ENCODE measurements around the gene PKD2. TPM values are rescaled to one million over a fixed set of nuclear protein-coding genes. Genes with fewer than 3 reads are reported as not detected.

The PKD2 gene
- total and polyA plus RNA-seq, 7 donors: 1.4 to 123 (median 67.6) TPM

- TF ChIP-seq EP300 (IDR thresholded peaks at IDR 0.05) (no peak), CTCF (IDR thresholded peaks at IDR 0.05) (no peak), POLR2AphosphoS5 (IDR thresholded peaks at IDR 0.05) (no peak), POLR2A (IDR thresholded peaks at IDR 0.05) (no peak)
- 92 to 96% methylated on average over 3 of the region's 3 CpGs for WGBS, 2 donors
- DNase-seq: no peak
- H3K4me3 ChIP-seq: no peak overlapping the region
- peaks cover 4 to 97% (median 25%) of the 10 kb centered on the region in 4 donors for H3K36me3 ChIP-seq
- H3K9me3 ChIP-seq: no peaks in the 10 kb centered on the region
- H3K27ac ChIP-seq: no peak overlapping the region
- no peaks in the 10 kb centered on the region for H3K4me1 ChIP-seq
- H3K27me3 ChIP-seq: no peaks in the 10 kb centered on the region
- intact Hi-C loops (cut with DNase I): no loop called here
These were observed 50.9 kb downstream of the PKD2 start for GRCh38 chr4:88058295-88058694.

GRCh38 chr4:88059766-88060165 is 52.3 kb downstream of the PKD2 start:
- 46 to 63% methylated on average over 2 of the region's 2 CpGs for WGBS, 2 donors
- Histone ChIP-seq H3K4me1 (no peaks in the 10 kb centered on the region), H3K36me3 (peaks cover 4 to 98% (median 27%) of the 10 kb centered on the region in 4 donors), H3K9me3 (no peaks in the 10 kb centered on the region), H3K27ac (no peak overlapping the region), H3K27me3 (no peaks in the 10 kb centered on the region), H3K4me3 (no peak overlapping the region)
- no peak for DNase-seq
- TF ChIP-seq POLR2A (IDR thresholded peaks at IDR 0.05) (no peak), CTCF (IDR thresholded peaks at IDR 0.05) (no peak), POLR2AphosphoS5 (IDR thresholded peaks at IDR 0.05) (no peak), EP300 (IDR thresholded peaks at IDR 0.05) (no peak)
- intact Hi-C loops (cut with DNase I): no loop called here

- WGBS, 2 donors: 90 to 93% methylated on average over 2 of the region's 2 CpGs
- Histone ChIP-seq H3K36me3 (peaks cover 4 to 98% (median 31%) of the 10 kb centered on the region in 4 donors), H3K4me3 (no peak overlapping the region), H3K4me1 (no peaks in the 10 kb centered on the region), H3K27me3 (no peaks in the 10 kb centered on the region), H3K9me3 (no peaks in the 10 kb centered on the region), H3K27ac (no peak overlapping the region)
- intact Hi-C loops (cut with DNase I): no loop called here
- no peak for TF ChIP-seq POLR2A (IDR thresholded peaks at IDR 0.05)
- TF ChIP-seq EP300 (IDR thresholded peaks at IDR 0.05): no peak
- TF ChIP-seq POLR2AphosphoS5 (IDR thresholded peaks at IDR 0.05): no peak
- TF ChIP-seq CTCF (IDR thresholded peaks at IDR 0.05): no peak
- no peak for DNase-seq
These were observed 53.0 kb downstream of the PKD2 start for GRCh38 chr4:88060431-88060830.

- TF ChIP-seq EP300 (IDR thresholded peaks at IDR 0.05) (no peak), CTCF (IDR thresholded peaks at IDR 0.05) (no peak), POLR2AphosphoS5 (IDR thresholded peaks at IDR 0.05) (no peak), POLR2A (IDR thresholded peaks at IDR 0.05) (no peak)
- H3K9me3 ChIP-seq: no peaks in the 10 kb centered on the region
- H3K36me3 ChIP-seq: peaks cover 13 to 98% (median 37%) of the 10 kb centered on the region in 4 donors
- H3K4me1 ChIP-seq: no peaks in the 10 kb centered on the region
- H3K4me3 ChIP-seq: no peak overlapping the region
- intact Hi-C loops (cut with DNase I): no loop called here
- DNase-seq: no peak
- no peak overlapping the region for H3K27ac ChIP-seq
- WGBS, 2 donors: 71 to 73% methylated on average over 1 of the region's 1 CpG
- no peaks in the 10 kb centered on the region for H3K27me3 ChIP-seq
These were observed 54.9 kb downstream of the PKD2 start for GRCh38 chr4:88062311-88062710.

GRCh38 chr4:88062843-88063242 is 55.4 kb downstream of the PKD2 start:
- Histone ChIP-seq H3K27me3 (no peaks in the 10 kb centered on the region), H3K4me1 (no peaks in the 10 kb centered on the region), H3K27ac (no peak overlapping the region), H3K4me3 (no peak overlapping the region), H3K9me3 (no peaks in the 10 kb centered on the region), H3K36me3 (peaks cover 19 to 98% (median 39%) of the 10 kb centered on the region in 4 donors)
- WGBS, 2 donors: 78 to 92% methylated on average over 1 of the region's 1 CpG
- no peak for DNase-seq
- TF ChIP-seq EP300 (IDR thresholded peaks at IDR 0.05) (no peak), POLR2AphosphoS5 (IDR thresholded peaks at IDR 0.05) (no peak), POLR2A (IDR thresholded peaks at IDR 0.05) (no peak), CTCF (IDR thresholded peaks at IDR 0.05) (no peak)
- intact Hi-C loops (cut with DNase I): no loop called here

Data from sigmoid colon (tissue), 7 donors.